Smooth muscle cell (in vitro differentiated cells): ENCODE measurements around the gene ALDH1A2. TPM values are rescaled to one million over a fixed set of nuclear protein-coding genes. Genes with fewer than 3 reads are reported as not detected.
A peak's percentile ranks its signal among the peaks of the same experiment; 100 is the strongest.

Source experiments
- DNase-seq: peaks from one replicate; lab custom pipeline; 2025; ENCODE audit not compliant: unreplicated experiment; lab: John Stamatoyannopoulos, UW
- H2AFZ ChIP-seq: fragments of 200-600 bp; sonication (generic); 2 replicates; pipeline ENCODE4 v1.6.0; 2016; ENCODE audit warnings: antibody characterized with exemption, low read depth, mild to moderate bottlenecking
- H3F3A ChIP-seq: fragments of 200-600 bp; sonication (generic); 2 replicates; pipeline ENCODE4 v1.6.0; 2017; ENCODE audit warnings: antibody characterized with exemption, low read depth
- H3K27ac ChIP-seq: fragments of 200-600 bp; sonication (generic); 2 replicates; pipeline ENCODE4 v1.5.1; 2016; ENCODE audit warnings: low read depth, mild to moderate bottlenecking
- H3K27me3 ChIP-seq: fragments of 200-600 bp; sonication (generic); 2 replicates; pipeline ENCODE4 v1.6.1; 2016; ENCODE audit warnings: low read depth, mild to moderate bottlenecking
- H3K36me3 ChIP-seq: fragments of 200-600 bp; sonication (generic); 2 replicates; pipeline ENCODE4 v1.5.1; 2016; ENCODE audit warnings: low read depth
- H3K4me1 ChIP-seq: fragments of 200-600 bp; sonication (generic); 2 replicates; pipeline ENCODE4 v1.5.1; 2016; ENCODE audit warnings: low read depth
- H3K4me2 ChIP-seq: fragments of 200-600 bp; sonication (generic); 2 replicates; pipeline ENCODE4 v1.6.0; 2016; ENCODE audit warnings: mild to moderate bottlenecking
- H3K4me3 ChIP-seq: fragments of 200-600 bp; sonication (generic); 2 replicates; pipeline ENCODE4 v1.5.1; 2016; ENCODE audit warnings: mild to moderate bottlenecking
- H3K79me2 ChIP-seq: fragments of 200-600 bp; sonication (generic); 2 replicates; pipeline ENCODE4 v1.6.0; 2016; ENCODE audit warnings: low read depth, mild to moderate bottlenecking
- H3K9ac ChIP-seq: fragments of 200-600 bp; sonication (generic); 2 replicates; pipeline ENCODE4 v1.6.0; 2016; ENCODE audit warnings: low read depth
- H3K9me3 ChIP-seq: fragments of 200-600 bp; sonication (generic); replicated peaks from 2 replicates; pipeline ENCODE4 v1.5.1; 2016; ENCODE audit warnings: low read depth
- H4K20me1 ChIP-seq: fragments of 200-600 bp; sonication (generic); 2 replicates; pipeline ENCODE4 v1.6.0; 2016; ENCODE audit warnings: low read depth
- CTCF ChIP-seq: fragments of 200-600 bp; sonication (generic); IDR thresholded peaks from 2 replicates; pipeline ENCODE4 v1.5.1; 2017; ENCODE audit warnings: borderline replicate concordance, mild to moderate bottlenecking, antibody characterized with exemption; ENCODE audit not compliant: insufficient read depth, poor library complexity, severe bottlenecking
- WGBS: methylation state at CpG from one replicate; pipeline ENCODE4 v1.1.7; 2016; ENCODE audit warnings: low lambda C conversion rate; 5-methylcytosine and 5-hydroxymethylcytosine counted together
- polyA plus RNA-seq: library from polyadenylated mRNA; unstranded; fragments of >200 nt; fragmentation: Nextera tagmentation; extraction: Ambion mirVana; gene quantifications from 2 replicates; pipeline ENCODE4 v1.2.1, GENCODE V29; 2016
- total RNA-seq: library from RNA; depleted of rRNA; stranded (reverse); fragments of >200 nt; gene quantifications from 2 replicates; pipeline ENCODE4 v1.2.3, GENCODE V29; 2014

ALDH1A2 gene
- total and polyA plus RNA-seq, 2 experiments from 2014 or later = 0.49 to 2.9 TPM

- H3K4me2 ChIP-seq = no peak overlapping the region
- no peak overlapping the region for H3K27ac ChIP-seq
- H3K4me3 ChIP-seq = no peak overlapping the region
- H3K9me3 ChIP-seq = no peaks in the 10 kb centered on the region
- peaks cover 9% of the 10 kb centered on the region for H3K27me3 ChIP-seq
- no peaks in the 10 kb centered on the region for H3K79me2 ChIP-seq
- H3K4me1 ChIP-seq = no peaks in the 10 kb centered on the region
- TF ChIP-seq CTCF = peak; percentile 17
- WGBS = 7% methylated on average over 1 of the region's 1 CpG
- no peaks in the 10 kb centered on the region for H3K36me3 ChIP-seq
- no peak overlapping the region for H2AFZ ChIP-seq
- DNase-seq = no peak
- no peaks in the 10 kb centered on the region for H3F3A ChIP-seq
- no peaks in the 10 kb centered on the region for H4K20me1 ChIP-seq
- no peak overlapping the region for H3K9ac ChIP-seq
Observed at GRCh38 chr15:58077427-58077826, 11.9 kb upstream of the ALDH1A2 start.

- H3K9ac ChIP-seq = no peak overlapping the region
- 91% methylated on average over 2 of the region's 2 CpGs for WGBS
- no peaks in the 10 kb centered on the region for H3F3A ChIP-seq
- H4K20me1 ChIP-seq = no peaks in the 10 kb centered on the region
- H3K27ac ChIP-seq = no peak overlapping the region
- H2AFZ ChIP-seq = no peak overlapping the region
- H3K9me3 ChIP-seq = no peaks in the 10 kb centered on the region
- no peaks in the 10 kb centered on the region for H3K4me1 ChIP-seq
- no peak overlapping the region for H3K4me3 ChIP-seq
- no peaks in the 10 kb centered on the region for H3K36me3 ChIP-seq
- H3K27me3 ChIP-seq = peaks cover 9% of the 10 kb centered on the region
- TF ChIP-seq CTCF = no peak
- DNase-seq = no peak
- no peak overlapping the region for H3K4me2 ChIP-seq
- no peaks in the 10 kb centered on the region for H3K79me2 ChIP-seq
Observed at GRCh38 chr15:58074452-58074851, 8.9 kb upstream of the ALDH1A2 start.

GRCh38 chr15:58070801-58071418 lies 5.4 kb upstream of the ALDH1A2 start:
- no peaks in the 10 kb centered on the region for H4K20me1 ChIP-seq
- no peak overlapping the region for H2AFZ ChIP-seq
- H3K79me2 ChIP-seq = no peaks in the 10 kb centered on the region
- no peaks in the 10 kb centered on the region for H3F3A ChIP-seq
- H3K4me1 ChIP-seq = no peaks in the 10 kb centered on the region
- no peaks in the 10 kb centered on the region for H3K36me3 ChIP-seq
- peaks cover 26% of the 10 kb centered on the region for H3K27me3 ChIP-seq
- H3K4me3 ChIP-seq = no peak overlapping the region
- TF ChIP-seq CTCF = peak; percentile 98
- no peaks in the 10 kb centered on the region for H3K9me3 ChIP-seq
- 34% methylated on average over 7 of the region's 7 CpGs for WGBS
- no peak overlapping the region for H3K9ac ChIP-seq
- no peak overlapping the region for H3K4me2 ChIP-seq
- no peak for DNase-seq
- no peak overlapping the region for H3K27ac ChIP-seq

GRCh38 chr15:58069008-58069407 lies 3.5 kb upstream of the ALDH1A2 start:
- no peak overlapping the region for H2AFZ ChIP-seq
- no peaks in the 10 kb centered on the region for H4K20me1 ChIP-seq
- WGBS = 92% methylated on average over 5 of the region's 5 CpGs

More at GRCh38 chr15:58069008-58069407, 3.5 kb upstream of the ALDH1A2 start:
- no peak for TF ChIP-seq CTCF
- Histone ChIP-seq H3K4me2 (no peak overlapping the region), H3K4me3 (no peak overlapping the region), H3K27me3 (peaks cover 43% of the 10 kb centered on the region), H3K9me3 (no peaks in the 10 kb centered on the region), H3K36me3 (no peaks in the 10 kb centered on the region), H3K9ac (no peak overlapping the region), H3K27ac (no peak overlapping the region), H3F3A (no peaks in the 10 kb centered on the region), H3K79me2 (no peaks in the 10 kb centered on the region), H3K4me1 (peaks cover under 1% of the 10 kb centered on the region)
- no peak for DNase-seq
